HCT116 (cell line): ENCODE measurements around the gene TMEM140. TPM values are rescaled to one million over a fixed set of nuclear protein-coding genes. Genes with fewer than 3 reads are reported as not detected.

Experiments
- ATAC-seq: fragments of 200-7000 bp; cut with Tn5 transposase; 2 replicates; pipeline ENCODE4 v1.9.1; 2020; ENCODE audit warnings: mild to moderate bottlenecking, moderate library complexity
- BruUV-seq: library from RNA; stranded (reverse); fragments of 400-500 nt; replicated peaks from 2 replicates; lab custom pipeline; 2021; lab: Mats Ljungman, UMichigan
- CTCF ChIA-PET: fragments of 300-600 bp; sonication (Branson Sonifier 250); formaldehyde crosslinking; loops from one replicate; lab custom pipeline; 2021; ENCODE audit warnings: antibody characterized with exemption; lab: Charles Lee
- POLR2A ChIA-PET: fragments of 300-600, 350-600 bp; sonication (Branson Sonifier 250); formaldehyde crosslinking; loops from one replicate; lab custom pipeline; 2021; ENCODE audit warnings: antibody characterized with exemption; lab: Charles Lee
- RAD21 ChIA-PET, 2 experiments: fragments of 300-600 bp; sonication (Branson Sonifier 250); formaldehyde crosslinking; loops; one replicate each; lab custom pipeline; 2023; ENCODE audit warnings: low total read pairs in 2 of 2; ENCODE audit not compliant: uncharacterized antibody in 2 of 2, unreplicated experiment in 2 of 2, low non-redundant PET in 1 of 2; lab: Charles Lee
- DNase-seq: peaks from one replicate; pipeline ENCODE4 v3.0.0-alpha.2; 2010; ENCODE audit warnings: low read depth, low spot score
- H2AFZ ChIP-seq: fragments of 200-600 bp; shearing (Covaris generic), sonication (generic); 2 replicates; pipeline ENCODE4 v1.6.1; 2017; ENCODE audit warnings: low read depth, mixed run types, mixed read lengths, antibody characterized with exemption, low read length; ENCODE audit not compliant: poor library complexity, severe bottlenecking
- H3K27ac ChIP-seq: 2 replicates; pipeline ENCODE4 v1.5.1; 2012; ENCODE audit warnings: low read depth, low read length
- H3K27me3 ChIP-seq: fragments of 200-600 bp; sonication (generic); 2 replicates; pipeline ENCODE4 v1.6.1; 2016; ENCODE audit warnings: mixed run types, low read length, mixed read lengths; ENCODE audit not compliant: insufficient read depth
- H3K36me3 ChIP-seq, 2 experiments: fragments of 200-500 bp in 1 of 2; fragments of 200-600 bp in 1 of 2; sonication (Bioruptor generic) in 1 of 2; sonication (generic) in 1 of 2; 2 replicates each; pipeline versions ENCODE4 v1.5.1 to v1.6.1; 2014 to 2016; ENCODE audit warnings: low read length in 2 of 2, inconsistent platforms in 1 of 2, mixed read lengths in 1 of 2, mixed run types in 1 of 2; ENCODE audit not compliant: insufficient read depth in 2 of 2, control insufficient read depth in 1 of 2
- H3K4me1 ChIP-seq, 2 experiments: fragments of 200-600 bp in 1 of 2; sonication (generic) in 1 of 2; 2 replicates each; pipeline versions ENCODE4 v1.5.1 to v1.6.1; 2012 to 2017; ENCODE audit warnings: low read length in 2 of 2, inconsistent platforms in 1 of 2, mild to moderate bottlenecking in 1 of 2, mixed read lengths in 1 of 2, mixed run types in 1 of 2, moderate library complexity in 1 of 2; ENCODE audit not compliant: insufficient read depth in 2 of 2, control insufficient read depth in 1 of 2
- H3K4me2 ChIP-seq: fragments of 200-600 bp; sonication (generic); 2 replicates; pipeline ENCODE4 v1.6.1; 2017; ENCODE audit warnings: mixed run types, low read length, mixed read lengths
- H3K4me3 ChIP-seq, 2 experiments: fragments of 200-600 bp in 1 of 2; sonication (generic) in 1 of 2; replicated peaks in 1 of 2; 2 replicates each; pipeline ENCODE4 v1.5.1; 2011 to 2016; ENCODE audit warnings: low read length in 2 of 2, control low read depth in 1 of 2, low read depth in 1 of 2, mild to moderate bottlenecking in 1 of 2, mixed read lengths in 1 of 2, mixed run types in 1 of 2
- H3K79me2 ChIP-seq: fragments of 200-600 bp; sonication (generic); 2 replicates; pipeline ENCODE4 v1.6.1; 2017; ENCODE audit warnings: mild to moderate bottlenecking, mixed run types, low read length, moderate library complexity, mixed read lengths; ENCODE audit not compliant: insufficient read depth
- H3K9ac ChIP-seq: fragments of 200-600 bp; sonication (generic); 2 replicates; pipeline ENCODE4 v1.6.1; 2016; ENCODE audit warnings: low read length, mixed read lengths
- H3K9me2 ChIP-seq: fragments of 200-600 bp; sonication (generic), shearing (Covaris generic); 2 replicates; pipeline ENCODE4 v1.6.1; 2017; ENCODE audit warnings: mixed run types, mild to moderate bottlenecking, moderate library complexity; ENCODE audit not compliant: insufficient read depth
- H3K9me3 ChIP-seq, 2 experiments: fragments of 200-500 bp in 1 of 2; fragments of 200-600 bp in 1 of 2; sonication (Bioruptor generic) in 1 of 2; sonication (generic) in 1 of 2; 2 replicates each; pipeline ENCODE4 v1.6.1; 2014 to 2017; ENCODE audit warnings: low read length in 2 of 2, mixed read lengths in 2 of 2, inconsistent platforms in 1 of 2, low read depth in 1 of 2, mild to moderate bottlenecking in 1 of 2, mixed run types in 1 of 2, moderate library complexity in 1 of 2; ENCODE audit not compliant: control insufficient read depth in 1 of 2, insufficient read depth in 1 of 2
- H4K20me1 ChIP-seq: fragments of 200-600 bp; sonication (generic), shearing (Covaris generic); 2 replicates; pipeline ENCODE4 v1.6.1; 2017; ENCODE audit warnings: mixed run types, mild to moderate bottlenecking, moderate library complexity; ENCODE audit not compliant: insufficient read depth
- CBX3 ChIP-seq: IDR thresholded peaks from 2 replicates; pipeline ENCODE4 v1.6.1; 2012; ENCODE audit warnings: low read depth
- CEBPB ChIP-seq: IDR thresholded peaks from 2 replicates; pipeline ENCODE4 v1.6.1; 2012; ENCODE audit warnings: low read depth
- EGR1 ChIP-seq: IDR thresholded peaks from 2 replicates; pipeline ENCODE4 v1.6.1; 2012; ENCODE audit warnings: low read depth
- ELF1 ChIP-seq: IDR thresholded peaks from 2 replicates; pipeline ENCODE4 v1.6.1; 2012; ENCODE audit warnings: low read depth, borderline replicate concordance
- EZH2 ChIP-seq: fragments of 200-600 bp; sonication (generic); IDR thresholded peaks from 2 replicates; pipeline ENCODE4 v1.6.1; 2017; ENCODE audit warnings: antibody characterized with exemption, mixed run types
- JUND ChIP-seq: IDR thresholded peaks from 2 replicates; pipeline ENCODE4 v1.6.1; 2012
- POLR2A ChIP-seq: IDR thresholded peaks from 2 replicates; pipeline ENCODE4 v1.7.0; 2011; ENCODE audit warnings: borderline replicate concordance; ENCODE audit not compliant: insufficient read depth, insufficient read length; ENCODE audit errors: extremely low read depth
- POLR2AphosphoS5 ChIP-seq: IDR thresholded peaks from 2 replicates; pipeline ENCODE4 v1.6.1; 2011; ENCODE audit warnings: mild to moderate bottlenecking, low read depth, low read length, moderate library complexity
- RAD21 ChIP-seq: IDR thresholded peaks from 2 replicates; pipeline ENCODE4 v1.6.1; 2012; ENCODE audit warnings: low read depth, mild to moderate bottlenecking
- SP1 ChIP-seq: IDR thresholded peaks from 2 replicates; pipeline ENCODE4 v1.6.1; 2012; ENCODE audit warnings: low read depth
- ZNF274 ChIP-seq: fragments of 200-500 bp; sonication (Bioruptor generic); IDR thresholded peaks from 2 replicates; pipeline ENCODE4 v1.6.1; 2014; ENCODE audit warnings: mild to moderate bottlenecking, low read depth, low read length, inconsistent platforms
- intact Hi-C: fragments of 100-400 bp; cut with micrococcal nuclease; formaldehyde crosslinking; loops from 2 replicates; pipeline ENCODE4 v1.10.0; 2022
- total RNA-seq: library from RNA; stranded (reverse); gene quantifications from one replicate; pipeline ENCODE4 v1.2.1, GENCODE V29; 2021; ENCODE audit not compliant: unreplicated experiment
- TF ChIP-seq, protein P1 (sequence below), 3 experiments: fragments of 200-600 bp in 1 of 3; sonication (generic) in 1 of 3; IDR thresholded peaks in 2 of 3; conservative IDR thresholded peaks in 1 of 3; 2 replicates each; pipeline ENCODE4 v1.5.1; 2012 to 2017; ENCODE audit warnings: low read depth in 2 of 3, low read length in 2 of 3, antibody characterized with exemption in 1 of 3, borderline replicate concordance in 1 of 3, control low read depth in 1 of 3, mild to moderate bottlenecking in 1 of 3, mixed read lengths in 1 of 3, mixed run types in 1 of 3, moderate library complexity in 1 of 3; ENCODE audit not compliant: insufficient read depth in 1 of 3
- TF ChIP-seq, protein P2 (sequence below): IDR thresholded peaks from 2 replicates; pipeline ENCODE4 v1.6.1; 2012

Gene TMEM140
- total RNA-seq, 1 experiment from 2014 or later: not detected

GRCh38 chr7:135177028-135177696, 29.3 kb downstream of the TMEM140 start:
- peaks cover 0 to 15% of the 10 kb centered on the region in 2 experiments; a peak in 1 of 4 replicates for H3K9me3 ChIP-seq
- TF ChIP-seq CEBPB (peak; percentile 70), ZNF274 (no peak), JUND (peak; percentile 35; the same call in 1 of the 2 replicates)
- TF ChIP-seq, protein P1, sequence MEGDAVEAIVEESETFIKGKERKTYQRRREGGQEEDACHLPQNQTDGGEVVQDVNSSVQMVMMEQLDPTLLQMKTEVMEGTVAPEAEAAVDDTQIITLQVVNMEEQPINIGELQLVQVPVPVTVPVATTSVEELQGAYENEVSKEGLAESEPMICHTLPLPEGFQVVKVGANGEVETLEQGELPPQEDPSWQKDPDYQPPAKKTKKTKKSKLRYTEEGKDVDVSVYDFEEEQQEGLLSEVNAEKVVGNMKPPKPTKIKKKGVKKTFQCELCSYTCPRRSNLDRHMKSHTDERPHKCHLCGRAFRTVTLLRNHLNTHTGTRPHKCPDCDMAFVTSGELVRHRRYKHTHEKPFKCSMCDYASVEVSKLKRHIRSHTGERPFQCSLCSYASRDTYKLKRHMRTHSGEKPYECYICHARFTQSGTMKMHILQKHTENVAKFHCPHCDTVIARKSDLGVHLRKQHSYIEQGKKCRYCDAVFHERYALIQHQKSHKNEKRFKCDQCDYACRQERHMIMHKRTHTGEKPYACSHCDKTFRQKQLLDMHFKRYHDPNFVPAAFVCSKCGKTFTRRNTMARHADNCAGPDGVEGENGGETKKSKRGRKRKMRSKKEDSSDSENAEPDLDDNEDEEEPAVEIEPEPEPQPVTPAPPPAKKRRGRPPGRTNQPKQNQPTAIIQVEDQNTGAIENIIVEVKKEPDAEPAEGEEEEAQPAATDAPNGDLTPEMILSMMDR (IDR thresholded peaks at IDR 0.05 in 2 of 3, conservative IDR thresholded peaks at IDR 0.05 in 1 of 3; ENCODE audit: borderline replicate concordance in 1 of 3, insufficient read depth in 1 of 3, low read depth in 2 of 3, low read length in 2 of 3): no peak
- H3K79me2 ChIP-seq: no peaks in the 10 kb centered on the region
- H3K36me3 ChIP-seq: no peaks in the 10 kb centered on the region
- H3K27ac ChIP-seq: peak overlapping the region; percentile 31; the same call in 1 of the 2 replicates
- peak overlapping the region; percentile 16 for H3K9ac ChIP-seq
- H3K27me3 ChIP-seq: no peaks in the 10 kb centered on the region
- POLR2A ChIA-PET: no interaction called here
- H3K4me1 ChIP-seq: peaks cover 8 to 18% of the 10 kb centered on the region in 2 experiments
- DNase-seq (no peak), ATAC-seq (peak; percentile 63)
- no peak overlapping the region; a peak in 1 of 4 replicates for H3K4me3 ChIP-seq
- H3K9me2 ChIP-seq: no peaks in the 10 kb centered on the region
- peak overlapping the region; percentile 61 for H2AFZ ChIP-seq
- no peaks in the 10 kb centered on the region for H4K20me1 ChIP-seq
- intact Hi-C loops: no loop called here
- RAD21 ChIA-PET: no interaction called here
- BruUV-seq: no TSS peak
- CTCF ChIA-PET: interaction anchor here (1.8 kb wide), 1 partner anchor 8 kb away, joined by 7 read pairs; no protein-coding TSS in a partner anchor
- peak overlapping the region; percentile 51 for H3K4me2 ChIP-seq

- ChIA-PET CTCF (interaction anchor here (1.8 kb wide), 1 partner anchor 9 kb away, joined by 7 read pairs; no protein-coding TSS in a partner anchor), RAD21 (no interaction called here), POLR2A (no interaction called here)
- no peak for ATAC-seq
- Histone ChIP-seq H3K9ac (no peak overlapping the region), H3K4me1 (peaks cover 8 to 18% of the 10 kb centered on the region in 2 experiments), H3K9me2 (no peaks in the 10 kb centered on the region), H3K27ac (no peak overlapping the region), H3K36me3 (no peaks in the 10 kb centered on the region), H3K4me3 (no peak overlapping the region), H3K4me2 (no peak overlapping the region), H3K9me3 (peaks cover 0 to 18% of the 10 kb centered on the region in 2 experiments; a peak in 1 of 4 replicates), H4K20me1 (no peaks in the 10 kb centered on the region), H3K79me2 (no peaks in the 10 kb centered on the region), H2AFZ (no peak overlapping the region), H3K27me3 (no peaks in the 10 kb centered on the region)
- BruUV-seq: no TSS peak
- intact Hi-C loops: no loop called here
- DNase-seq: no peak
- no peak for TF ChIP-seq POLR2A
- no peak for TF ChIP-seq POLR2AphosphoS5
- TF ChIP-seq RAD21: no peak
- no peak for TF ChIP-seq EZH2
- TF ChIP-seq, protein P1 (IDR thresholded peaks at IDR 0.05 in 2 of 3, conservative IDR thresholded peaks at IDR 0.05 in 1 of 3; ENCODE audit: borderline replicate concordance in 1 of 3, insufficient read depth in 1 of 3, low read depth in 2 of 3, low read length in 2 of 3): no peak
- TF ChIP-seq, protein P2, sequence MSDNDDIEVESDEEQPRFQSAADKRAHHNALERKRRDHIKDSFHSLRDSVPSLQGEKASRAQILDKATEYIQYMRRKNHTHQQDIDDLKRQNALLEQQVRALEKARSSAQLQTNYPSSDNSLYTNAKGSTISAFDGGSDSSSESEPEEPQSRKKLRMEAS: no peak
- no peak for TF ChIP-seq ELF1
- no peak for TF ChIP-seq SP1
- no peak for TF ChIP-seq CBX3
- no peak for TF ChIP-seq EGR1
Measured at GRCh38 chr7:135178364-135178763, 30.5 kb downstream of the TMEM140 start.
